Left kidney (tissue), 2 donors: ENCODE data around the gene TMEM86A. TPM values are rescaled to one million over a fixed set of nuclear protein-coding genes. Genes with fewer than 3 reads are reported as not detected.
A peak's percentile ranks its signal among the peaks of the same experiment; 100 is the strongest.

Experiments used
- DNase-seq: peaks from one replicate; pipeline ENCODE4 v3.0.0-alpha.2; 2013
- polyA plus RNA-seq: library from polyadenylated mRNA; unstranded; fragments of 120-200 nt; gene quantifications from one replicate; pipeline ENCODE4 v1.2.1, GENCODE V29; 2013; ENCODE audit not compliant: insufficient read length

Gene TMEM86A
- polyA plus RNA-seq, 1 donor, result 8.1 TPM

DNA sequence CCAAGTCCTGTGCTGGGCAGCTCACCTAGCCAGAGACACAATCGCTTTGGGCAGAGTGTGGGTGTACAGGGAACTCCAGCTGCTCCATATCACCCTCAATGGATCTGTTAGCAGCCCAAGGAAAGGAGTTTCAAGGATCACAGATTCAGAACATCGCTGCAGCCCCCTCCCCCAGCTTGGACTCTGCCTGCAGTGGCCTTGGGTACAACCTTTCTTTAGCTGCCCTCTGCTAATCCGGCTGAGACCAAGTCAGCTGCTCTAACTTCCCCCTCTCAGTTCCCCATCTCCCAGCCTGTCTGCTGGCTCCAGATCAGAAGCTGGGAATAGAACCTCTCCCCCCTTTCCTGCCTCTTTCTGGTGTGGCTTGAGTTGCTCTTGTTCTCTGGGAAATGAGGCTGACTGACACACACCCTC is 1.3 kb downstream of the TMEM86A start:
- DNase-seq, result peak; percentile 38

DNA sequence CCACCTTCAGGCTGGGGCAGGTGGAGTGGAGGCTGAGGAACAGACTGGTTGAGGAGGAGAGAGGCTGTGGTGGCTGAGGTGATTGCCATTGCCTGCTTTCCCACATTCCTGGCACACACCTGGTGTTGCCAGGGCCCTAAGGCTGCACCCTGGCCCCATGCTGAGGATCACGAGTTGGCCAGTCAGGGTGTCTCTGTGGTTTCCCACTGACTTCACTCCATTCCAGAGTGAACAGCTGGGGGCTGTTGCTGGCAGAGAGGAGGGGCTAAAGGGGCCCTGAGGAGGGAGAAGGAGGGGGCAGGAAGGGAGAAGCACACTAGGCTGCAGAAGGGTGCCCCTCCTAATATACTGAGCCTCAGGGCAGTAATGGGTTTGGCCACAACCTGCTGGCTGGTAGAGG is 1.8 kb downstream of the TMEM86A start:
- DNase-seq, result no peak

DNA sequence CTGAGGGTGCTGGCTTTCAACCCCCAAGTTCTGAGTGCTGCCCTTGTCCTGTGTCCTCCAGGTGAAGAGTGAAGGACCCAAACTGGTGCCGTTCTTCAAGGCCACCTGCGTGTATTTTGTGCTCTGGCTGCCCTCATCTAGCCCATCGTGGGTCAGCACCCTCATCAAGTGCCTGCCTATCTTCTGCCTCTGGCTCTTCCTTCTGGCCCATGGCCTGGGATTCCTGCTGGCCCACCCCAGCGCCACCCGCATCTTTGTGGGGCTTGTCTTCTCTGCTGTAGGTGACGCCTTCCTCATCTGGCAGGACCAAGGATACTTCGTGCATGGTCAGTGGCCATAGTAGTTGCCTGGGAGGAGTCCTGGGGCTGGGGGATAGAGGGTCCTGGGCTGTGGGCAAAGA is 2.3 kb downstream of the TMEM86A start:
- DNase-seq, result no peak

DNA sequence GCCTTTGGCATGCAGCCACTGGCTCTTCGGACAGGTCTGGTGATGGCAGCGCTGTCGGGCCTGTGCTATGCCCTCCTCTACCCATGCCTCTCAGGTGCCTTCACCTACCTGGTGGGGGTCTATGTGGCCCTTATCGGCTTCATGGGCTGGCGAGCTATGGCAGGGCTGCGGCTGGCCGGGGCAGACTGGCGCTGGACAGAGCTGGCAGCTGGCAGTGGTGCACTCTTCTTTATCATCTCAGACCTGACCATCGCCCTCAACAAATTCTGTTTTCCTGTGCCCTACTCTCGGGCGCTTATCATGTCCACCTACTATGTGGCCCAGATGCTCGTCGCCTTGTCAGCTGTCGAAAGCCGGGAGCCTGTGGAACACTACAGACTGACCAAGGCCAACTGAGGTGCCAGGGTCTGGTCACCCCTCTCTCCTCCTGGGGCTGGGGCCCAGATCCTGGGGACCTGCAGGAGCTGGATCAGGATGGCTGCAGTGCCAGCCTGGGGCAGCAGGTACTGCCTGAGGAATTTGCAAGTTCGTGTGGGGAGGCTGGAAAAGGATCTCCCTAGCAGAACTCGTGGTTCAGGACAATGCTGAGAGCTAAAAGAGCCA is 3.1 kb downstream of the TMEM86A start:
- no peak for DNase-seq

DNA sequence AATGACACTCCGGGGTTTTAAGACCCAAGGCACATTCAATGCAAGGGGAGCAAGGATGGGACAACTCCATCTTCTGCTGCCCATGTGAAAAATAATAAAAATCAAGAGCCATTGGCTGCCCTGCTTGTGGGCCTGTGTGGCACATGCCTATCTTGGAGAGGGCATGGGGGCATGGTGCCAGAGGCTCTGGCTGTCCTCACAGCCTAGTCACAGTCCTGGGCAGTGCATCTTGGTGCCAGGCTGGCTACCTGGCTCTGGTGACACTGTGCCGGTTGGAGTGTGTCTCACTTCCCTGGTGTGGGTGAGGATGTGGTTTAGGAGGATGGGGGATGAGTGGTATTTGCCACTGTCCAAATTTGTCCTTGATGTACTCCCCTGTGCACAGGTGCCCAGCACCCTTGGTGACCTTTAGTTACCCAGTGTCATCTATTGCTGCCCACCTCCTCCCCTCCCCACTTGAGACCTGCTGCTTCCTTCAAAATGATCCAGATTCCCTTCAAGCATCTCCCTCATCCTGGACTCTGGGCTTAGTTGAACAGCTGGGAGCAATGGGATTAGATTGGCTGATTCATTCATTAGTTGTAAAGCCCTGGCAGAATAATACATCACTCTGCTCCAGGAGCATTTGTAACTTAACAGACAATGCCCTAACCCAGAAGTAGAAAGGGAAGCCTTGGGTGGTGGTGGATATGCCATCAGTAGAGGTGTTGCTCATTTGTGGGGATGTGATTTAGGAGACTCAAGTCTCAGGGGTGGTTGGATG is 4.6 kb downstream of the TMEM86A start:
- DNase-seq, result no peak

DNA sequence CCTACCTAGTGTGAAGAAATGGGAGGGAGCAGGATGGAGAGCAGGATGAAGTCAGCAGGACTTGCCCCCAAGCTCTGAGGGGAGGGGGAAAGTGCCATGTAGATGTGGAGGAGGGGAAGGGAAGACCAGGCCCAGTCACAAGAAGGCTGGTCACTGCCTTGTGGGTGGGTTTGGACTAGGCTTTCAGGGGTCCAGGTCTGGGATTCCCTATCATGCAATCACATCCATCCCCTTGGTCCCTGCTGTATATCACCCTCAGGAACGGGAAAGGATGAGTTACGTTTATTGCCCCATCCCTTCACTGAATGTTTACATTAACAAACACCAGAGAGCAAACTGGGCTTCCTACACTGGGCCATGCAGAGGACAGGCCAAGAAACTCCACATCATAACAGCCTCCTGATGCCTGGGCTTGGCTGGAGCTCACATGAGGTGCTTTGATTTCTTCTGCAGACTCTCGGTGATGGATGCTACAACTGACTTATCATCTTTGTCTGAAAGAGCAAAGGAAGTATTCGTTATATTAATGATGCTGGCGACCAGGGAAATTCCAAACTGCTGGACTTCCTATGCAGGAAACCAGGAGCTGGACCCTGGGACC is 5.6 kb downstream of the TMEM86A start:
- no peak for DNase-seq

DNA sequence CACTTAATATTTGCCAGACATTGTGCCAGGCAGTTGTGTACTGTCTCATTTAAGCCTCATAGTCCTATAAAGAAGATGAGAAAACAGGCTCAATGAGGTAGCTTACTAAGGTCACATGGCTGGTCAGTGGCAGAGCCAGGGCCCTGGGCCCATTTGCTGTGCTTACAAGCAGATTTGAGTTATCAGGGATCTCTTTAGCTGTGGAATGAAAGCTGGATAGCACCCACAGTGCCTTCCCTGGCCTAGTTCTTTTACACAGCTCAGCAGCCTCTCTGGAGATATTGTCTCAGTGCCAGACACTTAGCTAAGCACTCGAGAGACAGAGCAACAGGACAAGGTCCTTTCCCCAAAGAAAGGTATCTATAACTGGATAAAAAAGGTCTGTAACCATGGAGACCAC is 6.1 kb downstream of the TMEM86A start:
- DNase-seq, result no peak

DNA sequence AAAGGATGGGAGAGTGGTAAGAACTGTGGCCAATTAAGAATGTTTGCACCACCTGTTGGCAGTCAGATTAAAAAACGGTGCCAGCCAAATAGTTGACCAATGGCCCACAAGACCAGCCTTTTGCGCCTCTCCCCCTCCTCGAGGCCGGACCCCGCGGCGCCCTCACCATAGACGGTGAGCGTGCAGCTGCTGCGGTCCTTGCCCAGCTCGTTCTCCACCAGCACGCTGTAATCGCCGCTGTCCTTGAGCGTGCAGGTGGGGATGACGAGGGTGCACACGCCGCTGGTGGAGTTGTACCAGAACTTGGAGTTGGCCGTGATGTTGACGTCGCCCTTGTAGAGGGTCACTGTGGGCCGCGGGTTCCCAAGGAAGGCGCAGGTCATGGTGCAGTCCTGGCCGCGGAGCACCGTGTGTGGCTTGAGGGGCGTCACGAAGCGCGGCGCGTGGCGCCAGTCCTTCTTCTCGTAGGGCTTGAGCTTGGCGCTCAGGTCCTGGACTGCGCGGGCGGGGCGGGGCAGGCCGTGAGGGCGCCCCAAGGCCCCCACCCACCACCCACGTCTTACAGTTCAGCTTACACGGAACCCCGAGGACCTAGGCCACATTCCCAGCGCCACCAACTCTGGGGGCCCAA is 7.2 kb downstream of the TMEM86A start:
- no peak for DNase-seq

DNA sequence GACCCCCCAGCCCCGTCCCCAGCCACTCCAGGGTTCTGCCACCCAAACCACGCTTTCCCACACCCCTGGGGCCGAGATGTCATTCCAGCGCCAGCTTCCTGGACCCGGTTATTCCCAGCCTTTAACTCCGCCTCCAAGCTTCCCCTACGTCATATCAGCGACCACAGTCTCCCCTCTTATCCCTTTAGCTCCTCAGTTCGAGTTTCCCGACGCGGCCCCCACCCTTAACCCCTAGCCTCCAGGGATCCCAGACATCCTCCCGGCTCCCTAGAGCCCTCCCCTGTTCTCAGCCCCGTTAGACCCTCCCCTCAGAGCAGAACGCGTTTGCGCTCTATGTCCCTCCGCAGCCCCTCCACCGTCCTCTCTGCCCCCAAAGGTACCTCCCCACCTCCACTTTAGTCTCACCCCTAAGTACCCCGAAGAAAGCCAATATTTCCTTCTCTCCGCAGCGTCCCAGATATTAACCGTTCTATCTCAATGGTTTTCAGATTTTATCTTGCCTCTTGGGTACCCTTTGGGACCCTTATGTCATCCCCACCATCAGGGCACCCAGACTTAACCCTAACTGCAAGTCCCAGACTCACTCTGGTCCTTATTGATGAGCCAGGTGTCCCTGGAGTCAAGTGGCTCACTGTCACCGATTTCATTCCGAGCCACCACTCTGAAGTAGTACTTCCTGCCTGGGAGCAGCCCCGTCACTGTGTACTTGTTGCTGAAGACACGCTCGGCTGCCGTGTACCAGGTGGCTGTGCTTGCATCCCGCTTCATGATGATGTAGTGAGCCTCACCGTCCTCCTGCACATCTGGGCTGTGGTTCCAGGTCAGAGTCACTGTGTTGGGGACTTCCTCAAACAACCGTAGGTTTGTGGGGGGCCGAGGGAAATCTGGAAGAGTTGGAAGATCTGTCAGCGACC is 8.0 kb downstream of the TMEM86A start:
- DNase-seq, result peak; percentile 75

DNA sequence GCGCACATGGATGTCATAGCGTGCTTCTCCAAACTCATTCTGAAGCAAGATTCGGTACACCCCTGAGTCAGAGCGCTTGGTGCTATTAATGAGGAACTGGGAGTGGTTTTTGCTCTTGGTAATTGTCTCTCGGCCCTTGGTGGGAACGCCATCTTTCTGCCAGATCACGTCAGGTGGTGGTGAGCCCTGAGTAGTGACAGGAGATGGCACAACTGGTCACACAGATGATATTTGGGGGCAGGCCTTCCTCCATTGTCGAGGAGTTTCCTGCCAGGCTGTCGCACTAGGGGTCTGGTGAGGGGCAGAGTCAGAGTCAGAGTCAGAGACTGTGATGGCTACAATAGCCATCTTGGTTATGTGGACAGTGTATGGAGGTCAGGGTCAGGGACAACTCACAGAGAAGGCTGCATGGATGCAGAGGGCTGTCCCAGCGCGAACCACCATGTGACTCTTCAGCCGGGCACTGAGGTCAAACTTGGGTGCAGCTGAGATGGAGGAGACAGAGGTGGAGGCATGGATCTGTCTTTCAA is 9.3 kb downstream of the TMEM86A start:
- DNase-seq, result no peak

DNA sequence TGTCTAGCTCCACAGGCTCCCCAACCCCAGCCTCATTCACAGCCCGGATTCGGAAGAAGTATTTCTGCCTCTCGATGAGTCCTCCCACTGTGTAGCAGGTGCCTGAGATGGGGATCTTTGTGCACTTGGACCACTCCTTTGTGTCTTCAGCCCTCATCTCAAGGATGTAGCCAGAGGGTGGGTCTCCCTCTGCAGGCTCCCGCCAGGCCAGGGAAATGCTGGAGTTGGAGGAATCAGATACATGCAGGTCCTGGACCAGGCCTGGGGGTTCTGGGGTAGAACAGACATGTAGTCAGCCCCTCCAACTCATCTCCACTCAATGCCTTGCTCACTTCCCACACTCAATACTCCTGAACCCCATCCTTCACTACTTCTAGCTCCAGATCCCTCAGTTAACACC is 10.8 kb downstream of the TMEM86A start:
- DNase-seq, result no peak

DNA sequence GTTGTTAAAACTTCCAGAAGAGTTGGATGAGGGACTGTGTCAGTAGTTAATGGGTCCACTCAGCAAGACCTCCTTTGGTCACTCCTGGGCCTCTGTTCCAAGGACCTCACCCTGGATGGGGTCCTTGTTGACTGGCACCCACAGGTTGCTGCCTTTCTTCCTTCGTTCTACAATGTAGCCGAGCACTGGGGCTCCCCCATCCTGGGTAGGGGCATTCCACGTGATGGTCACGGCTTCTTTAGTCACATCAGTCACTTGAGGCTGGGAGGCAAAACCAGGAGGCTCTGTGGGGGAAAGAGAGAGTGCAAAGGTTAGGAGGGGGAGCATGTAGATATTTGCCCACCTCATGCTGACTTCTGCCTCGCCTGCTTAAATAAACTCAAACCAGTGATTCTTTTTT is 12.0 kb downstream of the TMEM86A start:
- no peak for DNase-seq

DNA sequence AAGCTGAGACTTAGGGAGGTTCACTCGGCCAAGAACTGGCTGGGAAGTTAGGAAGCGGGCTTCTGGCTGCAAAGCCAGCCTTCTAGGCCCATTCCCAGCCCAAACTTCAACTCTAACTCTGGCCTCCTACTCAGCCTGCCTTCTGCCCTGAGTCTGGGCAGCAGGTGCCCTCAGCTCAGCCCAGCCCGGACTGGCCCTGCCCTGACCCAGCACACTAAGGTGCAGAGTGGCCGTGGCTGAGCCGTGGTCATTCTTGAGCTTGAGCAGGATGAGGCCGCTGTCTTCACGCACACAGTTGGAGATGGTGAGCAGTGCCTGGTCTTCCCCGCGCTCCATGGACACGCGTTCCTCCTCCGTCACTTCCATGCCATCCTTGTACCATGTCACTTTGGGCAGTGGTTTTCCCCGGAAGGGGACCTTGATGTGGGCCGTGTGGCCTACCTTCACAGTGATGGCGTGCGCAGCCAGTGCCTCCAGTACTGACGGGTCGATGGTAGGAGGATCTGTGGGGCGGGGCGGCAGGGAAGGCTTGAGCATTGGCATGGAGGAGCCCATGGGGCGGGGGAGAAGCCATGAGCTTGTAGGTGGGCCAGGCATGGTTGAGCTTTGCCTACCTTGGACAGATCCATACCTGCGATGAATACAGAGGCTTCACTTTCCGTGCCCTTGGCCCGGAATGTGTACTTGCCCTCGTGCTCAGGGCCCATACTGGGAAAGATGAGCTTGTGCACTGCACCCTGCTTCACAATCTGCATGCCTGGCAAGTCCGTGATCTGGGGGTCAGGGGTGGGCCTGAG is 15.3 kb downstream of the TMEM86A start:
- no peak for DNase-seq

DNA sequence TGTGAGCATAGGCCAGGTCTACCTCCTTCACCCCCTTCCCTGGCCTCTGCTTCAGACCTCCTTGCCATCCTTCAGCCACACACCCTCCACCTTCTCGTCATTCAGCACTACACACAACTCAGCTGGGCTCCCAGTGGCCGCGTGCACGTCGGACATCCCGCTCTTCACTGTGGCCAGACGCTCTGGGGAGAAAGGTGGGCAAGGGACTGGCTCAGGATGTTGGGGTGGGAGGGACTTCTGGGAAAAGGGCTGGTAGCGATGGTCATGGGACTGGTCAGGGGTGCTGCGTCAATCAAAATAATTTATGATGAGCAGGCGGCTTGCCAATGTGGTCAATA is 15.8 kb downstream of the TMEM86A start:
- no peak for DNase-seq

DNA sequence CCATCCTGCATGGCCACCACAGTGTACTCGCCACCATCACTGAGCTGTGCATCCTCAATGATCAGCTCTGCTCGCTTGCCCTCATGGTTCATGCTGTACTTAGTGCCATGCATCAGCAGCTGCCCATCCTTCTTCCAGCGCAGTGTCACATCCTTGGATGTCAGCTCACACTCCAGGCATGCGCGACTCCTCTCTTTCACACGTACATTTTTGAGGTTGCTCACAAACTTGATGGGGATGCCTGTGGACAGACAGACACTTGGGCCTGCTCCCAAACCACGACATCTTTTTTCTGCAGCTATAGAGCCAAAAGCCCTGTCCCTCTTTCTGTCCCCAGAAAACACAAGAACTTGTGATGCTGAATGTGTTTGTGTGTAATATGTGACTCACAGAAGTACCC is 16.9 kb downstream of the TMEM86A start:
- no peak for DNase-seq

DNA sequence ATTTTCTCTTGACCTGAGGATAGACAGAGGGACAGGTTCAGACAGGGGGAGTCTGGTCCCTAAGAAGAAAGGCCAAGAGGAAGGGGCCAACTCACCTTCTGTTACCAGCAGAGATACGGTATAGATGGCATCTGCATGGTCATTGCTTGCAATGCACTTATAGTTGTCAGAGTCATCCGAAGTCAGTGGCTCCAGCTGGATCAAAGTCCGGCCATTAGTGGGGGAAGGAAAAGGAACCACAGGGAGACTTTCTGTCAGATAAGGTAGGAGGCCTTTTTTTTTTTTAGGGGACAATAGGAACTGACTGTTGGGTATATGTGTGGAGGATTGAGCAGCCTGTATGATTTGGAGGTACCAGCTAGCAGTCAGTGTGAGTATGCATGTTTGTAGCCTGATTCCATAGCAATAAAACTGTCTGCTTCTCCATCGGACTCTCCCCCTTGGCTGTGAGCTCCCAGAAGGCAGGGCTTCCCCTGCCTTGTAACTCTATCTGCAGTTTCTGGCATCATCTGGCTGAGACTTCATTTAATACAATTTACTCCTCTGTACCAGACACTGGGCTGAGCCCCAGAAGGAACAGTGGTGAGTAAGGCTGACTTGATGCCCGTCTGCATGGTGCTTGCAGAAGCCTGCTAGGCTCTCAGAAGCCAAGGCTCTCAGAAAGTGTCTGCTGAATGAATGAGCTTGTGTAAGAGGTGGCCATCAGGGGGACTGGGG is 21.7 kb downstream of the TMEM86A start:
- DNase-seq, result no peak

DNA sequence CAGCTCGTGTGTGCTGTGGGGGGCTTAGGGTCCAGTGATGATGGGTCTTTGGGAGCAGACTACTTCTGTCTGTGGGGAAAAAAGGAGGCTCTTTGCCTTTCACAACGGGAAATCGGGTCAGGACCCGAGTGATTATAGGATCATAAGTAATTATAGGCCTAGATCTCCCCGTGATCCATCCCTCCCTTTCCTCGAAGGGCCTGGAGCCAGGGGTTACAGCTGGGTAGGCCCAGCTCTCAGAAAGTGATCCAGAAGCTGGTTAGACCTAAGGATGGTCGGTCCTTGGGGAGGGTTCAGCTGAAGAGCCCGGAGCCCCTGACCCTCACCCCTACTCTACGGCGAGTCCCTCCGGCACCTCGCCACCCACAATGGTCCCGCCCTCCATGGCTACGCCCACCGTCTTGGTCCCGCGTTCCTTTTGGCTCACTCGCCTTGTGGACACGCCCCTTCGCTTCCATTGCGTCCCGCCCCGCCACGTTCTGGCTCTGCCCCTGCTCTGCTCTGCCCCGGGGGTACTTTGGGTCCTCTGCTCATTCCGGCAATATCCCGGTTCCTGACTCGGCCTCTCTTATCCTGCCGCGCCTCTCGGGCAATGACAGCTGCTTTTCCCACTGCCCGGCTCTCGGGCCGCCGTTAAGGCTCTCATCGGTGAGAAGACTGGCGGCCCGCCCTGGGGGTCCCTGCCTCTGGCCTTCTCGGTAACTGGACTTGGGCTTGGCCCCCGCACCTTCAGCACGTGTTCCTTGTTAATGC is 22.4 kb downstream of the TMEM86A start:
- peak; percentile 88 for DNase-seq

DNA sequence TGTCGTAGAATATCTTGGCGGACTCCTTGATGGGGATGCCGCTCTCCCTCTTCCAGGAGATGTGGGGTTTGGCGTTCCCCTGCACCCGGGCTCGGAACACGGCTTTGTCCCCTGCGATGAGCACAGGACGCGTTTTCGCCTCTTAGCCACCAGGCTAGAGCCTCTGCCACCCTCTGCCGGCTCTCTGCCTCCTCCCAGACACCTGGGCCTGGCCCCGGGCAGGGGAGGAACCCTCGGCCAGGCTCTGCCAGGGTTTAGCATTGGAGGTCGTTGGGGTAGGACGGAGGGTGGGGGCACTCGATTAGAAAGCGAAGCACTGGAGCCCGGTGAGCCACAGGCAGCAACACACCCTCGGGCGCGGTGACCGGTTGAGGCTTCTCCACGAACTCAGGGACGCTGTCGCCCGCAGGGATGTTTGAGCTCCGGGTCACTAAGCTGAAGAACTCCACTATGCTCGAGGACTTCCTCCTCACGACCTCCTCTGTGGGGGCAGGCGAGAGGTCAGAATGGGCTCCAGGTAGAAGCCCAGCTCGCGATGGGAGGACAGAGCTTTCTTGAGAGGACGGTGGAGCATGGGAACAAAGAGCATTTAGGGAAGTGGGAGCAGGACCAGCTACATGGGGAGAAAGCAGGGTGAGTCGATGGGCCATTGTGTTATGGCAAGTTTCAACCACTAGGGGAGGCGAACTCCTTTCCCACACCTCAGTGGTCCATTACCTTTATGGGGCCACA is 23.1 kb downstream of the TMEM86A start:
- no peak for DNase-seq

DNA sequence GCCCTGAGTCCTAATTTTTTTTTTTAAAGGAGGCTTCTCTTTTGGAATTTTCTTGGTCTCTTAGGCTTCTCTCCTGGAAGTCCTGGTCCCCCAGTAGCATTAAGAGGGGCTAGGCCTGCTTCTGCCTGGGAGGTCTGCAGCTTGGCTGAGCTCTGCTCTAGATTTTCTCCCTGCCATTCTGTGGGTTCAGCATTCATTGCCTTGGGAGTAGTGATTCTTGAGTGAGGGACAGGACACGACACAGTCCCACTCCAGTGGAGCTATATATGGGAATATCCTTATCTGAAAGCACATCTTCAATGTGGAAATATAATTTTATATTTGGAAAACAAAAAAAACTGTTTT is 23.7 kb downstream of the TMEM86A start:
- DNase-seq, result no peak
